Measurements from ENCODE around the gene SLC66A2. TPM values are rescaled to one million over a fixed set of nuclear protein-coding genes. Genes with fewer than 3 reads are reported as not detected.

Gene SLC66A2
- total RNA-seq, 1 donor from 2014 or later = 52.9 TPM

- no peaks in the 10 kb centered on the region for H3K27me3 ChIP-seq
- peaks cover 16 to 29% of the 10 kb centered on the region in 2 donors for H3K36me3 ChIP-seq
- DNase-seq (ENCODE audit: low spot score in 2 of 2) = no peak
- H3K27ac ChIP-seq = no peak overlapping the region
- no peak for TF ChIP-seq CTCF (IDR thresholded peaks at IDR 0.05)
- peaks cover 21 to 51% of the 10 kb centered on the region in 2 donors for H3K9me3 ChIP-seq
- intact Hi-C loops (cut with DNase I) = no loop called here
- no peak overlapping the region for H3K4me3 ChIP-seq
- no peaks in the 10 kb centered on the region for H3K4me1 ChIP-seq
Observed at GRCh38 chr18:79899609-79900445, 51.6 kb downstream of the SLC66A2 start.

GRCh38 chr18:79898952-79899608, 52.4 kb downstream of the SLC66A2 start:
- H3K27ac ChIP-seq = no peak overlapping the region
- peaks cover 24 to 58% of the 10 kb centered on the region in 2 donors for H3K9me3 ChIP-seq
- peaks cover 15 to 22% of the 10 kb centered on the region in 2 donors for H3K36me3 ChIP-seq
- no peak overlapping the region for H3K4me3 ChIP-seq
- no peaks in the 10 kb centered on the region for H3K27me3 ChIP-seq
- H3K4me1 ChIP-seq = no peaks in the 10 kb centered on the region
- TF ChIP-seq CTCF (IDR thresholded peaks at IDR 0.05) = no peak
- DNase-seq (ENCODE audit: low spot score in 2 of 2) = no peak
- intact Hi-C loops (cut with DNase I) = no loop called here

- no peak overlapping the region for H3K27ac ChIP-seq
- peaks cover 31 to 66% of the 10 kb centered on the region in 2 donors for H3K9me3 ChIP-seq
- intact Hi-C loops (cut with DNase I) = no loop called here
- H3K4me1 ChIP-seq = no peaks in the 10 kb centered on the region
- H3K36me3 ChIP-seq = peaks cover 5 to 12% of the 10 kb centered on the region in 2 donors
- no peaks in the 10 kb centered on the region for H3K27me3 ChIP-seq
- no peak for DNase-seq (ENCODE audit: low spot score in 2 of 2)
- H3K4me3 ChIP-seq = no peak overlapping the region
- no peak for TF ChIP-seq CTCF (IDR thresholded peaks at IDR 0.05)
Observed at GRCh38 chr18:79897940-79898625, 53.4 kb downstream of the SLC66A2 start.

GRCh38 chr18:79896738-79897137, 54.7 kb downstream of the SLC66A2 start:
- intact Hi-C loops (cut with DNase I) = no loop called here
- TF ChIP-seq CTCF (IDR thresholded peaks at IDR 0.05) = no peak
- Histone ChIP-seq H3K9me3 (peaks cover 36 to 78% of the 10 kb centered on the region in 2 donors), H3K27ac (no peak overlapping the region), H3K4me3 (no peak overlapping the region), H3K36me3 (no peaks in the 10 kb centered on the region), H3K27me3 (no peaks in the 10 kb centered on the region), H3K4me1 (no peaks in the 10 kb centered on the region)
- no peak for DNase-seq (ENCODE audit: low spot score in 2 of 2)

GRCh38 chr18:79890674-79891073, 60.8 kb downstream of the SLC66A2 start:
- H3K9me3 ChIP-seq = peaks cover 31 to 77% of the 10 kb centered on the region in 2 donors
- DNase-seq (ENCODE audit: low spot score in 2 of 2) = no peak
- H3K36me3 ChIP-seq = no peaks in the 10 kb centered on the region
- no peaks in the 10 kb centered on the region for H3K27me3 ChIP-seq
- H3K4me1 ChIP-seq = no peaks in the 10 kb centered on the region
- no peak overlapping the region for H3K27ac ChIP-seq
- intact Hi-C loops (cut with DNase I) = no loop called here
- H3K4me3 ChIP-seq = no peak overlapping the region
- TF ChIP-seq CTCF (IDR thresholded peaks at IDR 0.05) = no peak

Measured in ascending aorta (tissue), 2 donors.